ENCODE data around the gene MED13L. TPM values are rescaled to one million over a fixed set of nuclear protein-coding genes. Genes with fewer than 3 reads are reported as not detected.
"Not testable (repeated sequence)": the region's sequence is repeated elsewhere in the genome, so short reads cannot be mapped to it uniquely, and the experiment has no call there.

The MED13L gene
- total RNA-seq, 3 donors from 2014 or later: 45.6 to 49.7 (median 47.5) TPM

GRCh38 chr12:115988625-115989563, 288.6 kb downstream of the MED13L start:
- DNase-seq (no peak), ATAC-seq (no peak)
- Mint-ChIP-seq H3K9me3 (no peaks in the 10 kb centered on the region), H3K36me3 (ENCODE audit: insufficient read depth) (peaks cover 52% of the 10 kb centered on the region), H3K4me3 (no peak overlapping the region), H3K4me1 (ENCODE audit: low read depth) (peaks cover 22% of the 10 kb centered on the region), H3K27me3 (ENCODE audit: low read depth) (no peaks in the 10 kb centered on the region)

GRCh38 chr12:115988212-115988611, 289.3 kb downstream of the MED13L start:
- peaks cover 22% of the 10 kb centered on the region for H3K4me1 Mint-ChIP-seq (ENCODE audit: low read depth)
- H3K4me3 Mint-ChIP-seq: no peak overlapping the region
- no peaks in the 10 kb centered on the region for H3K27me3 Mint-ChIP-seq (ENCODE audit: low read depth)
- DNase-seq (no peak), ATAC-seq (no peak)
- peaks cover 48% of the 10 kb centered on the region for H3K36me3 Mint-ChIP-seq (ENCODE audit: insufficient read depth)
- no peaks in the 10 kb centered on the region for H3K9me3 Mint-ChIP-seq

- no peak for DNase-seq
- Mint-ChIP-seq H3K4me3 (no peak overlapping the region), H3K4me1 (ENCODE audit: low read depth) (peaks cover 14% of the 10 kb centered on the region), H3K27me3 (ENCODE audit: low read depth) (no peaks in the 10 kb centered on the region), H3K36me3 (ENCODE audit: insufficient read depth) (peaks cover 43% of the 10 kb centered on the region), H3K9me3 (no peaks in the 10 kb centered on the region)
- no peak for ATAC-seq
Observed at GRCh38 chr12:115984616-115985015, 292.9 kb downstream of the MED13L start.

- H3K4me3 Mint-ChIP-seq: no peak overlapping the region
- H3K36me3 Mint-ChIP-seq (ENCODE audit: insufficient read depth): peaks cover 37% of the 10 kb centered on the region
- no peak for ATAC-seq
- H3K27me3 Mint-ChIP-seq (ENCODE audit: low read depth): no peaks in the 10 kb centered on the region
- no peaks in the 10 kb centered on the region for H3K9me3 Mint-ChIP-seq
- peaks cover under 1% of the 10 kb centered on the region for H3K4me1 Mint-ChIP-seq (ENCODE audit: low read depth)
- no peak for DNase-seq
Observed at GRCh38 chr12:115983226-115983798, 294.2 kb downstream of the MED13L start.

DNA sequence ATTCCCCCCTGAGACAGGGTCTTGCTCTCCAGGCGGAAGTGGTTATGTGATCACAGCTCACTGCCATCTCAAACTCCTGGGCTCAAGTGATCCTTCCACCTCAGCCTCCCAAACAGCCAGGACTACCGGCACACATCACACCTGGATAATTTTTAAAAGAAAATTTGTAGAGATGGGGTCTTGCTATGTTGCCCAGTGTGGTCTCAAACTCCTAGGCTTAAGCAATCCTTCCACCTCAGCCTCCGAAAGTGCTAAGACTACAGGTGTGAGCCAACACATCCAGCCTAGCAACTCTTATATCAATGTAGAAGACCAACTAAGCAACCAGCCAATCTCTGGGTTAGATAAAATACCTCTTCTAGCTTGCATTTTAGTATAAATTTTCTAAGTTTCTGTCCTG, 297.2 kb downstream of the MED13L start:
- no peak overlapping the region for H3K4me3 Mint-ChIP-seq
- H3K27me3 Mint-ChIP-seq (ENCODE audit: low read depth): no peaks in the 10 kb centered on the region
- no peaks in the 10 kb centered on the region for H3K9me3 Mint-ChIP-seq
- DNase-seq: no peak
- no peaks in the 10 kb centered on the region for H3K4me1 Mint-ChIP-seq (ENCODE audit: low read depth)
- no peak for ATAC-seq
- peaks cover 27% of the 10 kb centered on the region for H3K36me3 Mint-ChIP-seq (ENCODE audit: insufficient read depth)

- peaks cover 32% of the 10 kb centered on the region for H3K36me3 Mint-ChIP-seq (ENCODE audit: insufficient read depth)
- no peaks in the 10 kb centered on the region for H3K9me3 Mint-ChIP-seq
- H3K4me1 Mint-ChIP-seq (ENCODE audit: low read depth): no peaks in the 10 kb centered on the region
- no peaks in the 10 kb centered on the region for H3K27me3 Mint-ChIP-seq (ENCODE audit: low read depth)
- DNase-seq: no peak
- no peak overlapping the region for H3K4me3 Mint-ChIP-seq
- no peak for ATAC-seq
Observed at GRCh38 chr12:115979851-115980250, 297.6 kb downstream of the MED13L start.

DNA sequence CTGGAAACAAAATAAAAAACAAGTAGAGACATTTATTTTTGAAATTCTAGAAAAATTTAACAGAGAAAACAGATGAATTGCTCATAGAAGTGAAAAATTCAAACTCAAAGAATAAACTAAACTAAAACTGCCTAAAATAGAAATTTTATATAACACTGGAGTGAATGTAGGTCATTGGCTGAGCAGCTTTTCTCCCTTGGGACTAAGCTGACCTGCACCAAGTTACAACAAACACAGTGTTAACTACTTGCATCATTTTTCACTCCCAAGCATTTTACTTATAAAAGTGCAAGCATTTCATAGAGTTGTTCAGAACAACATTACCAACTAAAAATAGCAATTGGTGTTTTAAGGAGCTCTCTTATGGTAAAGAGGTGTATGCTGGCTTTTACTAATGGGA, 298.1 kb downstream of the MED13L start:
- H3K36me3 Mint-ChIP-seq (ENCODE audit: insufficient read depth): peaks cover 30% of the 10 kb centered on the region
- DNase-seq (no peak), ATAC-seq (no peak)
- H3K4me1 Mint-ChIP-seq (ENCODE audit: low read depth): no peaks in the 10 kb centered on the region
- H3K9me3 Mint-ChIP-seq: no peaks in the 10 kb centered on the region
- no peaks in the 10 kb centered on the region for H3K27me3 Mint-ChIP-seq (ENCODE audit: low read depth)
- H3K4me3 Mint-ChIP-seq: no peak overlapping the region

DNA sequence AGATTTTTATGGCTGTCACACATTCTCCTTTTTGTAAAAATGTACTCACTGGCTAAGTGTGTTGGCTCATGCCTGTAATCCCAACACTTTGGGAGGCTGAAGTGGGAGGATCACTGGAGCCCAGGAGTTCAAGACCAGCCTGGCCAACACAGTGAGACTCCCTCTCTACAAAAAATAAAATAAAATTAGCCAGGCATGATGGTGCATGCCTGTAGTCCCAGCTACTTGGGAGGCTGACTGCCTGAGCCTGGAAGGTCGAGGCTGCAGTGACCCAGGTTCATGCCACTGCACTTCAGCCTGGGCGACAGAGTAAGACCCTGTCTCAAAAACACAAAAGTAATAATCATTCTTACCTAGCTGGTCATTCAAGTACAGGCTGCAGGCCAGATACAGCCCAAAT, 300.7 kb downstream of the MED13L start:
- not testable (repeated sequence) for ATAC-seq; H3K9me3 Mint-ChIP-seq; DNase-seq; H3K4me1 Mint-ChIP-seq (ENCODE audit: low read depth); H3K4me3 Mint-ChIP-seq; H3K27me3 Mint-ChIP-seq (ENCODE audit: low read depth)
- H3K36me3 Mint-ChIP-seq (ENCODE audit: insufficient read depth): peaks cover 34% of the 10 kb centered on the region

DNA sequence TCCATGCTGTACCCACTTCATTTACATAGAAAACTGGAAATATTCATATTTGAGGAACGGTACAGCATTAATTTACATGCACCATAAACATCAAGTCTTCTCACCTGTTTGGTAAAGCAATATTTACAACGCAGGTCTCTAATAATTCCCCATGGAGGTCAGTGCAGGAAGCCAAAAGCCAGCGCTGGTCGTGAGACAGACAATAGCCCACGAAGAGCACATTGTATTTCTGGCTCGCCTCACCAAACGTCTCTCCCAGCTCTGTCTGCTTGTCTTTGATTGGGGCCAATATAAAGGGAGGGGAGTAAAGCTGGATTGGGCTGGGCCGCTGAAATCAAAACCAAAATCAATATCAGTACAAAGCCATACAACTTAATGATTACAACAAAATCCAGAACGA, 302.1 kb downstream of the MED13L start:
- Mint-ChIP-seq H3K9me3 (no peaks in the 10 kb centered on the region), H3K4me3 (no peak overlapping the region), H3K36me3 (ENCODE audit: insufficient read depth) (peaks cover 35% of the 10 kb centered on the region), H3K27me3 (ENCODE audit: low read depth) (no peaks in the 10 kb centered on the region), H3K4me1 (ENCODE audit: low read depth) (no peaks in the 10 kb centered on the region)
- ATAC-seq: no peak
- no peak for DNase-seq

DNA sequence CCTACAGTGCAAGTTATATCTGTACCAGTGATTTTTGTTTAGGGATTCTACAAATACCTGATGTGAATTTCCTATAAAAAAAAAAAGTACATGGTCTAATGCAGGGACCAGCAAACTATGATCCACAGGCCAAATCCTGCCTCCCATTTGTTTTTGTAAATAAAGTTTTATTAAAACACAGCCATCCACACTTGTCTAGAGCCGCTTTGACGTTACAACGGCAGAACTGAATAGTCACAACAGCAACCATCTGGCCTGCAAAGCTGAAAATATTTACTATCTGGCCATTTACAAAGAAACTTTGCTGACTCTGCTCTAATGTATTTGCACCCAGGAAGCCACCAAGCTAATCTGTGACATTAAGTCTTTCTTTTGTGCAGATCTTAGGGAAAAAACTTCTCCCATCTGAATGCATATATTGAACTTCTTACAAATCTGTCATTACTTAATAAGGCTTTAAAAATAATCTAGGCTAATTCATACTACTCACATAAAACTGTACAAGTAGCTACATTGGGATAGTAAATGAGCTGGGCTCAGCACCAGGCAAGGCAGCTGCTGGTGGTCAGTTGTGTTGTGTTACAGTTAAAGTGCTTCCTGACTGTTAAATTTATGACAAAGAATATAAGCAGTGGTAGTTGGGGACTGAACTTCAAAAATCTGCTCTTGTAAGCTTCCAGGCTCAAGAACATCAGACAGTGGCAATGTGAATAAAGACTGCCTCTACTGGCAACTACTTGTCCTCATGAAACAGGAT, 303.3 kb downstream of the MED13L start:
- no peak overlapping the region for H3K4me3 Mint-ChIP-seq
- H3K36me3 Mint-ChIP-seq (ENCODE audit: insufficient read depth): peaks cover 32% of the 10 kb centered on the region
- no peaks in the 10 kb centered on the region for H3K9me3 Mint-ChIP-seq
- no peaks in the 10 kb centered on the region for H3K4me1 Mint-ChIP-seq (ENCODE audit: low read depth)
- H3K27me3 Mint-ChIP-seq (ENCODE audit: low read depth): no peaks in the 10 kb centered on the region
- DNase-seq: no peak
- ATAC-seq: no peak

GRCh38 chr12:115973066-115973465, 304.4 kb downstream of the MED13L start:
- no peak for DNase-seq
- Mint-ChIP-seq H3K27me3 (ENCODE audit: low read depth) (no peaks in the 10 kb centered on the region), H3K9me3 (no peaks in the 10 kb centered on the region), H3K36me3 (ENCODE audit: insufficient read depth) (peaks cover 38% of the 10 kb centered on the region), H3K4me1 (ENCODE audit: low read depth) (no peaks in the 10 kb centered on the region), H3K4me3 (no peak overlapping the region)
- no peak for ATAC-seq

- Mint-ChIP-seq H3K4me3 (no peak overlapping the region), H3K27me3 (ENCODE audit: low read depth) (no peaks in the 10 kb centered on the region), H3K36me3 (ENCODE audit: insufficient read depth) (peaks cover 41% of the 10 kb centered on the region), H3K9me3 (no peaks in the 10 kb centered on the region), H3K4me1 (ENCODE audit: low read depth) (no peaks in the 10 kb centered on the region)
- ATAC-seq (no peak), DNase-seq (no peak)
Observed at GRCh38 chr12:115972241-115972640, 305.3 kb downstream of the MED13L start.

DNA sequence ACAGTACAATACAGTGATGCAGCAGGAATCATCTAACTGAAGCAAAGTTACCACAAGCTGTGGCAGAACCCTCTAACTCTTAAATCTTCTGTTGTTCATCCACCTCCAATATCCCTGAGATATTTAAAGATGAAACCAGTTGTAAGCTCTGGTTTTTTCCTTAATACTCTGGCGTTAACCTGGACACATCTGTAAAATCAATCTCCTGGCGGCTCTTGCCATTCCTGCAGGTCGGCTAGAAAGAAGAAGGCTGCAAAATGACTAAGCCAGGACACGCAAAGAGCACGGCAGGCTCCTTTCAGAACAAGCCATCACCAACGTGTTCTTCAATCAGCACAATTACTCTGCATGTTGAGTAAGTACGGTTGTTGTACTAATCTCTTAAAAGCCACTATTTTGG, 309.3 kb downstream of the MED13L start:
- peaks cover 53% of the 10 kb centered on the region for H3K36me3 Mint-ChIP-seq (ENCODE audit: insufficient read depth)
- H3K9me3 Mint-ChIP-seq: no peaks in the 10 kb centered on the region
- H3K4me3 Mint-ChIP-seq: no peak overlapping the region
- DNase-seq: no peak
- H3K27me3 Mint-ChIP-seq (ENCODE audit: low read depth): no peaks in the 10 kb centered on the region
- H3K4me1 Mint-ChIP-seq (ENCODE audit: low read depth): peaks cover 5% of the 10 kb centered on the region
- no peak for ATAC-seq

GRCh38 chr12:115966376-115966775, 311.1 kb downstream of the MED13L start:
- Mint-ChIP-seq H3K4me1 (ENCODE audit: low read depth) (peaks cover 5% of the 10 kb centered on the region), H3K9me3 (no peaks in the 10 kb centered on the region), H3K4me3 (no peak overlapping the region), H3K27me3 (ENCODE audit: low read depth) (no peaks in the 10 kb centered on the region), H3K36me3 (ENCODE audit: insufficient read depth) (peaks cover 41% of the 10 kb centered on the region)
- DNase-seq: no peak
- no peak for ATAC-seq
